Testis (tissue), 2 donors: ENCODE results near the gene DROSHA.

ENCODE experiments used
- POLR2A ChIP-seq: fragments of 450-650 bp; IDR thresholded peaks from one replicate; pipeline ENCODE4 v1.6.1; 2017; ENCODE audit warnings: antibody characterized with exemption, mild to moderate bottlenecking, moderate library complexity
- TF ChIP-seq, protein P1 (sequence below), 3 experiments: fragments of 450-650 bp in 2 of 3; fragments of 200-600 bp in 1 of 3; sonication (generic) in 1 of 3; IDR thresholded peaks; one replicate each; pipeline ENCODE4 v1.5.1; 2016 to 2019; ENCODE audit warnings: antibody characterized with exemption in 3 of 3, mild to moderate bottlenecking in 2 of 3, moderate library complexity in 1 of 3

DNA sequence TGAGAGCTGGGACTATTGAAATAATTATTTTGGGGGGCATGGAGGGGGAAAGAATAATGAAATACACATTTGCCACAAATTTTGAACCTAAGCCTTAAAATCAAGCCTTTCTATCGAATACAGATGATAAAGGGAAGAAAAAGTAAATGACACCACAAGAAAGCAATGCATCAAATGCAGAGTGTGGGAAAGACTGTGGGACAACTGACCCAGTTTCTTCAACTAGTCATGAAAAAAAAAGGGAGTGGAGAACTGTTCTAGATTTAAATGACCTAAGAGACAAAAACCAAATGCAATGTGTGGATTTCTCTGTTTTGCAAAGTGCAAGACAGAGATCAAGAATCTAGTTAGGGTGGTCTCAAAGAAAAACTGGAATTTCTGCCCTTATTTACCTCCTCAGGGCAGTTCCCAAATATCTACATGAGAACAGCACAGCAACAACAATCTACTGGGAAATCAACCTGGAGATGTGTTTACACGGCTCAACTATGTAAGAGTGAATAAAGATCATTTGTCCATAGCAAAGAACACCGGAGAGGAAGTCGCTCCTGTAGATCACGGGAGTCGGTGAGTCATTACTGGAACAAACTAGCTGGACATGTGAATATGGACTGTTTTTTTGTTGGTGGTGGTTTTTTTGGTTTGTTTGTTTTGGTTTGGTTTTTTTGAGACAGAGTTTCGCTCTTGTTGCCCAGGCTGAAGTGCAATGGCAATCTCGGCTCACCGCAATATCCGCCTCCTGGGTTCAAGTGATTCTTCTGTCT lies 145.9 kb downstream of the DROSHA start:
- TF ChIP-seq, protein P1, sequence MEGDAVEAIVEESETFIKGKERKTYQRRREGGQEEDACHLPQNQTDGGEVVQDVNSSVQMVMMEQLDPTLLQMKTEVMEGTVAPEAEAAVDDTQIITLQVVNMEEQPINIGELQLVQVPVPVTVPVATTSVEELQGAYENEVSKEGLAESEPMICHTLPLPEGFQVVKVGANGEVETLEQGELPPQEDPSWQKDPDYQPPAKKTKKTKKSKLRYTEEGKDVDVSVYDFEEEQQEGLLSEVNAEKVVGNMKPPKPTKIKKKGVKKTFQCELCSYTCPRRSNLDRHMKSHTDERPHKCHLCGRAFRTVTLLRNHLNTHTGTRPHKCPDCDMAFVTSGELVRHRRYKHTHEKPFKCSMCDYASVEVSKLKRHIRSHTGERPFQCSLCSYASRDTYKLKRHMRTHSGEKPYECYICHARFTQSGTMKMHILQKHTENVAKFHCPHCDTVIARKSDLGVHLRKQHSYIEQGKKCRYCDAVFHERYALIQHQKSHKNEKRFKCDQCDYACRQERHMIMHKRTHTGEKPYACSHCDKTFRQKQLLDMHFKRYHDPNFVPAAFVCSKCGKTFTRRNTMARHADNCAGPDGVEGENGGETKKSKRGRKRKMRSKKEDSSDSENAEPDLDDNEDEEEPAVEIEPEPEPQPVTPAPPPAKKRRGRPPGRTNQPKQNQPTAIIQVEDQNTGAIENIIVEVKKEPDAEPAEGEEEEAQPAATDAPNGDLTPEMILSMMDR (IDR thresholded peaks at IDR 0.05), result no peak
- no peak for TF ChIP-seq POLR2A
